K562 (cell line): ENCODE data around the gene GPT2. TPM values are rescaled to one million over a fixed set of nuclear protein-coding genes. Genes with fewer than 3 reads are reported as not detected.

Experiments used
- ATF1 ChIP-seq, 2 experiments: fragments of 450-650 bp in 1 of 2; IDR thresholded peaks; 2 replicates each; pipeline ENCODE4 v1.6.1; 2016; ENCODE audit warnings: missing compliant biosample characterization in 1 of 2, missing genetic modification characterization in 1 of 2
- CAMTA2 ChIP-seq: fragments of 250-450 bp; sonication (Bioruptor Pico); conservative IDR thresholded peaks from 2 replicates; pipeline ENCODE4 v1.5.1; 2022
- CC2D1A ChIP-seq: fragments of 450-650 bp; IDR thresholded peaks from 2 replicates; pipeline ENCODE4 v1.6.1; 2017; ENCODE audit warnings: mild to moderate bottlenecking
- CHAMP1 ChIP-seq: fragments of 450-650 bp; IDR thresholded peaks from 2 replicates; pipeline ENCODE4 v1.6.1; 2016; ENCODE audit warnings: mild to moderate bottlenecking
- ESRRA ChIP-seq: fragments of 450-650 bp; IDR thresholded peaks from 2 replicates; pipeline ENCODE4 v1.6.1; 2014; ENCODE audit warnings: low read depth, mild to moderate bottlenecking, moderate library complexity, borderline replicate concordance
- FOXM1 ChIP-seq, 2 experiments: fragments of 450-650 bp in 1 of 2; sonication (generic) in 1 of 2; formaldehyde crosslinking in 1 of 2; IDR thresholded peaks; 2 replicates each; pipeline versions ENCODE4 v1.6.1 to v1.9.0; 2017 to 2022; ENCODE audit warnings: low read depth in 2 of 2, mild to moderate bottlenecking in 2 of 2, missing genetic modification reagents in 1 of 2, moderate library complexity in 1 of 2
- KDM4B ChIP-seq, 2 experiments: fragments of 450-650 bp in 1 of 2; sonication (generic) in 1 of 2; IDR thresholded peaks; 2 replicates each; pipeline ENCODE4 v1.6.1; 2016 to 2017; ENCODE audit warnings: borderline replicate concordance in 2 of 2, antibody characterized with exemption in 1 of 2, low read depth in 1 of 2, mild to moderate bottlenecking in 1 of 2
- POLR2AphosphoS2 ChIP-seq: IDR thresholded peaks from 2 replicates; pipeline ENCODE4 v1.6.1; 2012; ENCODE audit warnings: low read length, improper control_type of control experiment
- RB1 ChIP-seq: fragments of 450-650 bp; IDR thresholded peaks from 2 replicates; pipeline ENCODE4 v1.6.1; 2017; ENCODE audit warnings: low read depth, mild to moderate bottlenecking
- RBM39 ChIP-seq: fragments of 200-400 bp; formaldehyde crosslinking; optimal IDR thresholded peaks from 2 replicates; pipeline ENCODE3; 2018; ENCODE audit warnings: low read depth, low read length
- SIN3B ChIP-seq: fragments of 450-650 bp; IDR thresholded peaks from 2 replicates; pipeline ENCODE4 v1.6.1; 2017; ENCODE audit warnings: low read depth, mild to moderate bottlenecking, moderate library complexity
- ZNF239 ChIP-seq: fragments of 250-450 bp; sonication (Bioruptor Pico); IDR thresholded peaks from 2 replicates; pipeline ENCODE4 v1.4.0; 2020; ENCODE audit warnings: mild to moderate bottlenecking
- ZNF274 ChIP-seq: IDR thresholded peaks from 2 replicates; pipeline ENCODE4 v1.6.1; 2011; ENCODE audit warnings: low read depth, mild to moderate bottlenecking, low read length, moderate library complexity, borderline replicate concordance
- polyA plus RNA-seq, 8 experiments: library from polyadenylated mRNA; depleted of rRNA in 4 of 8; stranded (reverse) in 5 of 8; unstranded in 3 of 8; fragments of >200 nt; fragmentation: Nextera tagmentation in 2 of 8; fragmentation: Illumina TruSeq in 1 of 8; extraction: Ambion mirVana in 2 of 8; extraction: Trizol in 1 of 8; gene quantifications; 2 replicates each; pipeline versions ENCODE4 v1.2.1 to v1.2.3, GENCODE V29; 2011 to 2014; ENCODE audit warnings: inconsistent platforms in 1 of 8, missing spikeins in 1 of 8
- total RNA-seq, 7 experiments: library from RNA; depleted of rRNA in 6 of 7; stranded (reverse); fragments of >200 nt in 6 of 7; fragmentation: Illumina TruSeq in 2 of 7; extraction: Trizol in 2 of 7; gene quantifications; 2 replicates each; pipeline versions ENCODE4 v1.2.1 to v1.2.3, GENCODE V29; 2011 to 2021; ENCODE audit warnings: low replicate concordance in 1 of 7
- TF ChIP-seq, protein P1 (sequence below): fragments of 450-650 bp; IDR thresholded peaks from 2 replicates; pipeline ENCODE4 v1.7.0; 2016; ENCODE audit warnings: borderline replicate concordance
- TF ChIP-seq, protein P2 (sequence below): IDR thresholded peaks from 2 replicates; pipeline ENCODE4 v1.6.1; 2016; ENCODE audit warnings: missing genetic modification characterization, missing compliant biosample characterization
- TF ChIP-seq, protein P3 (sequence below): sonication (generic); formaldehyde crosslinking; IDR thresholded peaks from 2 replicates; pipeline ENCODE4 v1.8.1; 2023; ENCODE audit warnings: missing genetic modification reagents, mild to moderate bottlenecking, borderline replicate concordance

GPT2 gene
- total and polyA plus RNA-seq, 9 of the 15 experiments (the other 6 are each of a cell fraction or from before 2014, with no cell fraction given): 0.79 to 14.4 (median 5.8) TPM

GRCh38 chr16:46973207-46973995 lies 89.2 kb downstream of the GPT2 start, which contains the start of gene DNAJA2 (continued):
- TF ChIP-seq, protein P1, sequence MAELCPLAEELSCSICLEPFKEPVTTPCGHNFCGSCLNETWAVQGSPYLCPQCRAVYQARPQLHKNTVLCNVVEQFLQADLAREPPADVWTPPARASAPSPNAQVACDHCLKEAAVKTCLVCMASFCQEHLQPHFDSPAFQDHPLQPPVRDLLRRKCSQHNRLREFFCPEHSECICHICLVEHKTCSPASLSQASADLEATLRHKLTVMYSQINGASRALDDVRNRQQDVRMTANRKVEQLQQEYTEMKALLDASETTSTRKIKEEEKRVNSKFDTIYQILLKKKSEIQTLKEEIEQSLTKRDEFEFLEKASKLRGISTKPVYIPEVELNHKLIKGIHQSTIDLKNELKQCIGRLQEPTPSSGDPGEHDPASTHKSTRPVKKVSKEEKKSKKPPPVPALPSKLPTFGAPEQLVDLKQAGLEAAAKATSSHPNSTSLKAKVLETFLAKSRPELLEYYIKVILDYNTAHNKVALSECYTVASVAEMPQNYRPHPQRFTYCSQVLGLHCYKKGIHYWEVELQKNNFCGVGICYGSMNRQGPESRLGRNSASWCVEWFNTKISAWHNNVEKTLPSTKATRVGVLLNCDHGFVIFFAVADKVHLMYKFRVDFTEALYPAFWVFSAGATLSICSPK: no peak
- TF ChIP-seq FOXM1 (IDR thresholded peaks at IDR 0.05; ENCODE audit: low read depth): no peak
- no peak for TF ChIP-seq FOXM1 (CRISPR knock-in tag; IDR thresholded peaks at IDR 0.05; ENCODE audit: low read depth)
- TF ChIP-seq ZNF274: no peak
- TF ChIP-seq ATF1 (CRISPR knock-in tag; IDR thresholded peaks at IDR 0.05): no peak
- TF ChIP-seq ATF1 (tag; IDR thresholded peaks at IDR 0.05): peak; percentile 96
- TF ChIP-seq RB1: peak; percentile 6; the same call in 1 of the 2 replicates
- TF ChIP-seq POLR2AphosphoS2: no peak; the same call in 1 of the 2 replicates
- TF ChIP-seq CAMTA2 (CRISPR knock-in tag): no peak
- no peak for TF ChIP-seq CC2D1A
- TF ChIP-seq, protein P2, sequence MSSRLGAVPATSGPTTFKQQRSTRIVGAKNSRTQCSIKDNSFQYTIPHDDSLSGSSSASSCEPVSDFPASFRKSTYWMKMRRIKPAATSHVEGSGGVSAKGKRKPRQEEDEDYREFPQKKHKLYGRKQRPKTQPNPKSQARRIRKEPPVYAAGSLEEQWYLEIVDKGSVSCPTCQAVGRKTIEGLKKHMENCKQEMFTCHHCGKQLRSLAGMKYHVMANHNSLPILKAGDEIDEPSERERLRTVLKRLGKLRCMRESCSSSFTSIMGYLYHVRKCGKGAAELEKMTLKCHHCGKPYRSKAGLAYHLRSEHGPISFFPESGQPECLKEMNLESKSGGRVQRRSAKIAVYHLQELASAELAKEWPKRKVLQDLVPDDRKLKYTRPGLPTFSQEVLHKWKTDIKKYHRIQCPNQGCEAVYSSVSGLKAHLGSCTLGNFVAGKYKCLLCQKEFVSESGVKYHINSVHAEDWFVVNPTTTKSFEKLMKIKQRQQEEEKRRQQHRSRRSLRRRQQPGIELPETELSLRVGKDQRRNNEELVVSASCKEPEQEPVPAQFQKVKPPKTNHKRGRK (tag): no peak
- TF ChIP-seq, protein P3, sequence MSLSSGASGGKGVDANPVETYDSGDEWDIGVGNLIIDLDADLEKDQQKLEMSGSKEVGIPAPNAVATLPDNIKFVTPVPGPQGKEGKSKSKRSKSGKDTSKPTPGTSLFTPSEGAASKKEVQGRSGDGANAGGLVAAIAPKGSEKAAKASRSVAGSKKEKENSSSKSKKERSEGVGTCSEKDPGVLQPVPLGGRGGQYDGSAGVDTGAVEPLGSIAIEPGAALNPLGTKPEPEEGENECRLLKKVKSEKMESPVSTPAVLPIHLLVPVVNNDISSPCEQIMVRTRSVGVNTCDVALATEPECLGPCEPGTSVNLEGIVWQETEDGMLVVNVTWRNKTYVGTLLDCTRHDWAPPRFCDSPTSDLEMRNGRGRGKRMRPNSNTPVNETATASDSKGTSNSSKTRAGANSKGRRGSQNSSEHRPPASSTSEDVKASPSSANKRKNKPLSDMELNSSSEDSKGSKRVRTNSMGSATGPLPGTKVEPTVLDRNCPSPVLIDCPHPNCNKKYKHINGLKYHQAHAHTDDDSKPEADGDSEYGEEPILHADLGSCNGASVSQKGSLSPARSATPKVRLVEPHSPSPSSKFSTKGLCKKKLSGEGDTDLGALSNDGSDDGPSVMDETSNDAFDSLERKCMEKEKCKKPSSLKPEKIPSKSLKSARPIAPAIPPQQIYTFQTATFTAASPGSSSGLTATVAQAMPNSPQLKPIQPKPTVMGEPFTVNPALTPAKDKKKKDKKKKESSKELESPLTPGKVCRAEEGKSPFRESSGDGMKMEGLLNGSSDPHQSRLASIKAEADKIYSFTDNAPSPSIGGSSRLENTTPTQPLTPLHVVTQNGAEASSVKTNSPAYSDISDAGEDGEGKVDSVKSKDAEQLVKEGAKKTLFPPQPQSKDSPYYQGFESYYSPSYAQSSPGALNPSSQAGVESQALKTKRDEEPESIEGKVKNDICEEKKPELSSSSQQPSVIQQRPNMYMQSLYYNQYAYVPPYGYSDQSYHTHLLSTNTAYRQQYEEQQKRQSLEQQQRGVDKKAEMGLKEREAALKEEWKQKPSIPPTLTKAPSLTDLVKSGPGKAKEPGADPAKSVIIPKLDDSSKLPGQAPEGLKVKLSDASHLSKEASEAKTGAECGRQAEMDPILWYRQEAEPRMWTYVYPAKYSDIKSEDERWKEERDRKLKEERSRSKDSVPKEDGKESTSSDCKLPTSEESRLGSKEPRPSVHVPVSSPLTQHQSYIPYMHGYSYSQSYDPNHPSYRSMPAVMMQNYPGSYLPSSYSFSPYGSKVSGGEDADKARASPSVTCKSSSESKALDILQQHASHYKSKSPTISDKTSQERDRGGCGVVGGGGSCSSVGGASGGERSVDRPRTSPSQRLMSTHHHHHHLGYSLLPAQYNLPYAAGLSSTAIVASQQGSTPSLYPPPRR (CRISPR knock-in tag): 0 out of 2 replicates have a peak, but pooled peaks have one; percentile 36
- peak; percentile 56; the same call in 1 of the 2 replicates for TF ChIP-seq SIN3B
- no peak for TF ChIP-seq RBM39
- no peak for TF ChIP-seq KDM4B (IDR thresholded peaks at IDR 0.05; ENCODE audit: borderline replicate concordance in 2 of 2, low read depth in 1 of 2)
- peak; percentile 49; the same call in 1 of the 2 replicates for TF ChIP-seq ESRRA
- no peak for TF ChIP-seq ZNF239
- no peak for TF ChIP-seq CHAMP1
